ENCODE results near the gene TRIP4.

GRCh38 chr15:64466408-64467141 lies 78.9 kb downstream of the TRIP4 start:
- TF ChIP-seq EZH2 (IDR thresholded peaks at IDR 0.05; ENCODE audit: low read length, unreplicated experiment) (no peak), CTCF (conservative IDR thresholded peaks at IDR 0.05; ENCODE audit: low read depth, low read length) (no peak), EZH2phosphoT487 (IDR thresholded peaks at IDR 0.05; ENCODE audit: borderline replicate concordance, low read length) (no peak)
